Hematopoietic multipotent progenitor cell treated with erythropoietin and hydrocortisone succinate and interleukin-3 and kit ligand, for 4 days (in vitro differentiated cells): ENCODE results near the gene MORF4L1.
"Not testable (repeated sequence)": the region's sequence is repeated elsewhere in the genome, so short reads cannot be mapped to it uniquely, and the experiment has no call there.

Source experiments
- DNase-seq: peaks from one replicate; pipeline ENCODE4 v3.0.0-alpha.2; 2015

Gene MORF4L1

GRCh38 chr15:78872155-78872971, at the start of gene MORF4L1:
Gene MORF4L1 (plus strand): TSS chr15:78872890. CDS start chr15:78873018, 128 bp downstream.
- peak; percentile 98 for DNase-seq

- no peak for DNase-seq
Observed at GRCh38 chr15:78828920-78829319, 43.8 kb upstream of the MORF4L1 start.

GRCh38 chr15:78830514-78831228, 42.0 kb upstream of the MORF4L1 start:
- DNase-seq: peak; percentile 27

- DNase-seq: peak; percentile 18
Observed at GRCh38 chr15:78831229-78832207, 41.2 kb upstream of the MORF4L1 start.

- DNase-seq: no peak
Observed at GRCh38 chr15:78836333-78836732, 36.4 kb upstream of the MORF4L1 start.

GRCh38 chr15:78837131-78837530, 35.6 kb upstream of the MORF4L1 start:
- no peak for DNase-seq

- no peak for DNase-seq
Observed at GRCh38 chr15:78837543-78837942, 35.1 kb upstream of the MORF4L1 start.

GRCh38 chr15:78838489-78838888, 34.2 kb upstream of the MORF4L1 start:
- DNase-seq: no peak

- DNase-seq: not testable (repeated sequence)
Observed at GRCh38 chr15:78839151-78839550, 33.5 kb upstream of the MORF4L1 start.

GRCh38 chr15:78840661-78841375, 31.9 kb upstream of the MORF4L1 start:
- DNase-seq: no peak

GRCh38 chr15:78841376-78841706, 31.3 kb upstream of the MORF4L1 start:
- DNase-seq: no peak

GRCh38 chr15:78841891-78842290, 30.8 kb upstream of the MORF4L1 start:
- no peak for DNase-seq

GRCh38 chr15:78842519-78842918, 30.2 kb upstream of the MORF4L1 start:
- DNase-seq: no peak

GRCh38 chr15:78846906-78847305, 25.8 kb upstream of the MORF4L1 start:
- not testable (repeated sequence) for DNase-seq

- DNase-seq: not testable (repeated sequence)
Observed at GRCh38 chr15:78847387-78847906, 25.2 kb upstream of the MORF4L1 start.

- no peak for DNase-seq
Observed at GRCh38 chr15:78850352-78850751, 22.3 kb upstream of the MORF4L1 start.

GRCh38 chr15:78850941-78851755, 21.5 kb upstream of the MORF4L1 start:
- DNase-seq: no peak

GRCh38 chr15:78853500-78853899, 19.2 kb upstream of the MORF4L1 start:
- no peak for DNase-seq

GRCh38 chr15:78854833-78855372, 17.8 kb upstream of the MORF4L1 start:
- DNase-seq: no peak

GRCh38 chr15:78855746-78856145, 16.9 kb upstream of the MORF4L1 start:
- no peak for DNase-seq
